Upper lobe of right lung (tissue), 1 donor: ENCODE data around the gene RUNX1. TPM values are rescaled to one million over a fixed set of nuclear protein-coding genes. Genes with fewer than 3 reads are reported as not detected.

ENCODE experiments used
- ATAC-seq: fragments of 200-7000 bp; cut with Tn5 transposase; one replicate; pipeline ENCODE4 v1.9.1; 2020; ENCODE audit warnings: mild to moderate bottlenecking, moderate library complexity
- DNase-seq: peaks from one replicate; pipeline ENCODE4 v3.0.0-alpha.2; 2020
- H3K27ac ChIP-seq: fragments of 200-600 bp; one replicate; pipeline ENCODE4 v1.8.0; 2022
- H3K27me3 ChIP-seq: fragments of 200-600 bp; one replicate; pipeline ENCODE4 v1.8.0; 2022; ENCODE audit warnings: mild to moderate bottlenecking
- H3K36me3 ChIP-seq: fragments of 200-600 bp; one replicate; pipeline ENCODE4 v1.8.0; 2022
- H3K4me1 ChIP-seq: fragments of 200-600 bp; one replicate; pipeline ENCODE4 v1.8.0; 2022
- H3K4me3 ChIP-seq: fragments of 200-600 bp; one replicate; pipeline ENCODE4 v1.8.0; 2022; ENCODE audit warnings: mild to moderate bottlenecking
- H3K9me3 ChIP-seq: fragments of 200-600 bp; one replicate; pipeline ENCODE4 v1.8.0; 2022
- intact Hi-C: fragments of 100-400 bp; cut with DNase I; formaldehyde crosslinking; loops from one replicate; pipeline ENCODE4 v1.11.0; 2022
- total RNA-seq: library from RNA; stranded (reverse); fragmentation: NEBNext Ultra II Directional; extraction: Animal tissue kit (Norgen Biotek cat#: 25700); gene quantifications from one replicate; pipeline ENCODE4 v1.2.1, GENCODE V29; 2021
- TF ChIP-seq, protein P1 (sequence below): fragments of 200-600 bp; IDR thresholded peaks from one replicate; pipeline ENCODE4 v1.8.0; 2022; ENCODE audit warnings: antibody characterized with exemption
- donor health status: DM: no; HTN: yes; CAD: no; lungs with severe emphysema.

Gene RUNX1
- total RNA-seq, 1 donor from 2014 or later, result 86.9 TPM

DNA sequence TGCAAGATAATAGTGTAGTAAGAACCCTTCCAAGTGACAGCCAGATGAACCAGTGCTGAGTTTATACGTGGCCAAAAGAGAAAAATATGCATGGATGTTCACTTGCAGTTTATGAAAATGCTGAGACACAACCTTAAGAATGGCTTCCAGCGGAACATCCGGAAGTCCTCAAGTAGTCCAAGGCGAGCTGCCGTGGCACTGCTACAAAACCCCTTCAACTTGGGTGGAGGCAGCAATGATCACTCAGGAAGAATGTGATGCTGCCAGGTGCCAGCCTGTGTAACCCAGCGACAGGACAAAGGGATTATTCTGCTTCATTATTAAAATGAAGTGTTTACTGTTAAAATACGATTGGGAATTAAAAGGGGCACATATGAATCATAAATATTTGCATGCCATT, 179.6 kb downstream of the RUNX1 start:
- Histone ChIP-seq H3K27me3 (no peaks in the 10 kb centered on the region), H3K4me3 (no peak overlapping the region), H3K9me3 (no peaks in the 10 kb centered on the region), H3K4me1 (peaks cover 19% of the 10 kb centered on the region), H3K27ac (peak overlapping the region; percentile 71), H3K36me3 (peaks cover 65% of the 10 kb centered on the region)
- DNase-seq (no peak), ATAC-seq (peak; percentile 67)
- TF ChIP-seq, protein P1, sequence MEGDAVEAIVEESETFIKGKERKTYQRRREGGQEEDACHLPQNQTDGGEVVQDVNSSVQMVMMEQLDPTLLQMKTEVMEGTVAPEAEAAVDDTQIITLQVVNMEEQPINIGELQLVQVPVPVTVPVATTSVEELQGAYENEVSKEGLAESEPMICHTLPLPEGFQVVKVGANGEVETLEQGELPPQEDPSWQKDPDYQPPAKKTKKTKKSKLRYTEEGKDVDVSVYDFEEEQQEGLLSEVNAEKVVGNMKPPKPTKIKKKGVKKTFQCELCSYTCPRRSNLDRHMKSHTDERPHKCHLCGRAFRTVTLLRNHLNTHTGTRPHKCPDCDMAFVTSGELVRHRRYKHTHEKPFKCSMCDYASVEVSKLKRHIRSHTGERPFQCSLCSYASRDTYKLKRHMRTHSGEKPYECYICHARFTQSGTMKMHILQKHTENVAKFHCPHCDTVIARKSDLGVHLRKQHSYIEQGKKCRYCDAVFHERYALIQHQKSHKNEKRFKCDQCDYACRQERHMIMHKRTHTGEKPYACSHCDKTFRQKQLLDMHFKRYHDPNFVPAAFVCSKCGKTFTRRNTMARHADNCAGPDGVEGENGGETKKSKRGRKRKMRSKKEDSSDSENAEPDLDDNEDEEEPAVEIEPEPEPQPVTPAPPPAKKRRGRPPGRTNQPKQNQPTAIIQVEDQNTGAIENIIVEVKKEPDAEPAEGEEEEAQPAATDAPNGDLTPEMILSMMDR, result no peak
- intact Hi-C loops, result no loop called here

DNA sequence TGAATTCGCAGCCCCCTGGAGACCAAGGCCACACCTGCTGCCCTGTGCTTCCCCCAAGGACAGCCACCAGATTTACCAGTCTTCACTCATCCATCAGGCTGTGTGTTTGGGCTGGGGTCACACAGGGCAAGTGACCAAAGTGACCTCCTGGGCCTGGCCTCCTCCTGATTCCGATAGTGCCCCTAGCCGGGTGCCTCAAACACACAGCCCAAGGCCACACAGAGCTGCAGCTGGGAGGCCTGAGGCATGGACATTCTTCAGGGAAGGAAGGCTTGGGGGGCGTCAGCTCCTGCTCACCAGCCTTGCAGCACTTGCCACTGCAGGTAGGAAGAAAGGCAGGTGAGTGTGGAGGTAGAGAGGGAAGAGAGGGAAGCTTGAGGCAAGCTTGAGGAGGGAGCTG, 181.3 kb downstream of the RUNX1 start:
- no peak overlapping the region for H3K4me3 ChIP-seq
- intact Hi-C loops, result no loop called here
- peaks cover 61% of the 10 kb centered on the region for H3K36me3 ChIP-seq
- H3K27me3 ChIP-seq, result no peaks in the 10 kb centered on the region
- H3K9me3 ChIP-seq, result no peaks in the 10 kb centered on the region
- TF ChIP-seq, protein P1, result no peak
- H3K27ac ChIP-seq, result no peak overlapping the region
- DNase-seq (no peak), ATAC-seq (no peak)
- H3K4me1 ChIP-seq, result peaks cover 20% of the 10 kb centered on the region

DNA sequence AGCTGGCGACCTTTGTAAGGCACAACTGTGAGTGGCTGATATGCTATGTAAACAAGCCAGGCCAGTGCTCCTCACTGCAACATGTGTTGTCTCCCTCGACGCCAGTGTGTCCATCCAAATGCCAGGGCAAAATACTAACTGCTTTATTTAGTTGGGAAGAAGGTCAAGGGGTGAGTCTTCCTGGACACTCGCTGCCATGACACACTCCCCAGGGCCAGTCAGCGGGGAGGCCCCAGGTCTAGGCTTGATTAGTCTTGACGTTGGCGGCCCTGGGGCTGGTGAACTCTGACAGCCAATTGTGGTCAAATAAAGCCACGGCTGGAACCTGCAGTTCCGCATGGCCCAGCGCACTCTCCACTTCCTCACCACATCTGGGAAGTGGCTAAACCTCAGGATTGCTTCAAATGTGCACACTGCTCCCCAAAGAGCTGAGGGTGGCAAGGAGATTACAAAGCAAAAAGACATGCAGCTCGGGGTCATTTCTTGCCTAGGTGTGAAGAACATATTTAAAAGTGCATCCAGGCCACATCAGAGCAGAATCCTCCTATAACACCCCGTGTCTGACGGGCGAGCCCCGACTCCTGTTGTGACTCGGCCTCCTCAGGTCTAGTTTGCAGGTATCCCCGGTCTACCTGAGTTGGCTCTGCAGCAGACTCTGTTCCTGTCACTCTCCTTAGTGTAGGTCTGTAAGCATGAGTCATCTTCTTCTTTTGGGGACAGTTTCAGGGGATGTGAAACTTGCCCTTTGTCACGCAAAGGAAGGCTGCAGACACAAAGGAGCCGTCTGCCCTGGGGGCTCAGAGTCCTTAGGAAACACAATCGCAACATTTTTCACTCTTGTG, 183.5 kb downstream of the RUNX1 start:
- intact Hi-C loops, result no loop called here
- Histone ChIP-seq H3K9me3 (no peaks in the 10 kb centered on the region), H3K4me1 (peaks cover 17% of the 10 kb centered on the region), H3K27me3 (no peaks in the 10 kb centered on the region), H3K36me3 (peaks cover 67% of the 10 kb centered on the region), H3K27ac (peak overlapping the region; percentile 17), H3K4me3 (no peak overlapping the region)
- TF ChIP-seq, protein P1, result no peak
- DNase-seq (peak; percentile 81), ATAC-seq (peak; percentile 58)

DNA sequence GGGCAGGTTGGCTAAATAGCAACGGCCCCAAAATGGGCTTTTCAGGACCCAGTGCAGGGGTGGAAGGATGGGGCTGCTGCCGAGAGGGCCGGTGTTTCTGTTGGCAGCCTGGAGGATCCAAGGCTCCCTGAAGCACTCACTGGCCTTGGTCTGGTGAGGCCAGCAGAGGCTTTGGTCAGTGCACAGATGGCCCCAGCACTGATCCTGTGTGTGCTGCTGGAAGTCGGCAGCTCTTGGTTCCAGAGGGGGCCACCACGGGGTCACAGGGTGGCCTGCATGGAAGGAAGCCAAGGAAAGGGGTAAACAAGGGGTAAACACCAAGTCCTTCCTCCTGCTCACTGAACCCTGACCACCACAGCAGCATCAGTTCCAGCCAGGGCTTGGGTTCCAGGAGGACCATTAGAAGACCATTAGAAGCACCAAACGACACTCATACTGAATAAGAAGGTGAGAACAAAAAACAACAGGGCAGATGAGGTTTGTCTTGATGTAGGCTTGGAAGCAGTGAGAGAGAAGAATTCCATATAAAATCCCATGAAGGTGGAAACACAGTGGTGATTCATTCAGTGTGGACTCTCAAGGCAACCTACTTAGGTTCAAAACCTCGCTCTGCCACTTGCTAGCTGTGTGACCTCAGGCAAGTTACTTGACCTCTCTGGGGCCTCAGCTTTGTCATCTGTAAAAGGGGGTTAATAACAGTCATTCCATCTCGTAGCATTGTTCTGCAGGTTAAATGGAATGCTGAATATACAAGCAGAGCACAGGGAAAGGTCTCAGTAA, 184.5 kb downstream of the RUNX1 start:
- ATAC-seq, result no peak
- intact Hi-C loops, result no loop called here
- Histone ChIP-seq H3K4me3 (no peak overlapping the region), H3K36me3 (peaks cover 60% of the 10 kb centered on the region), H3K27me3 (no peaks in the 10 kb centered on the region), H3K27ac (peak overlapping the region; percentile 82), H3K4me1 (peaks cover 8% of the 10 kb centered on the region), H3K9me3 (no peaks in the 10 kb centered on the region)
- TF ChIP-seq, protein P1, result no peak
- DNase-seq, result no peak

DNA sequence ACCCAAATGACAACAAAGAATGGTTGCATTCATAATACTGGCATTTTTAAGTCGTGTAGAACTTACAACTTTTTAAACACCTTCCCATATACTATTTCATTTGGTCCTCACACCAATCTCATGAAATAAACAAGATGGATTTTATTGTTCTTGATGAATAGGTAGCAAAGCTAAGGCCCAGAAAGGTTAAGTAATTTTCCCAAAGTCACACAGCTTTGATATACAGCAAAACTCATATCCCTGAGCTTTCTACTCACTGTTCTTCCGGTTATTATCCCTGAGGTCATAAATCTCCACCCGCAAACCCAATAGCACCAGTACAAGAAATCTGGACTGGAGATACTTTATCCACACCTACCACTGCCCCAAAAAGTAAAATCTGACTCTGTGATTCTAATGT, 186.2 kb downstream of the RUNX1 start:
- Histone ChIP-seq H3K4me3 (no peak overlapping the region), H3K36me3 (peaks cover 63% of the 10 kb centered on the region), H3K27ac (no peak overlapping the region), H3K4me1 (peaks cover 5% of the 10 kb centered on the region), H3K27me3 (no peaks in the 10 kb centered on the region), H3K9me3 (no peaks in the 10 kb centered on the region)
- intact Hi-C loops, result no loop called here
- ATAC-seq (no peak), DNase-seq (no peak)
- TF ChIP-seq, protein P1, result no peak
